ENCODE results near the gene MED25.

DNA sequence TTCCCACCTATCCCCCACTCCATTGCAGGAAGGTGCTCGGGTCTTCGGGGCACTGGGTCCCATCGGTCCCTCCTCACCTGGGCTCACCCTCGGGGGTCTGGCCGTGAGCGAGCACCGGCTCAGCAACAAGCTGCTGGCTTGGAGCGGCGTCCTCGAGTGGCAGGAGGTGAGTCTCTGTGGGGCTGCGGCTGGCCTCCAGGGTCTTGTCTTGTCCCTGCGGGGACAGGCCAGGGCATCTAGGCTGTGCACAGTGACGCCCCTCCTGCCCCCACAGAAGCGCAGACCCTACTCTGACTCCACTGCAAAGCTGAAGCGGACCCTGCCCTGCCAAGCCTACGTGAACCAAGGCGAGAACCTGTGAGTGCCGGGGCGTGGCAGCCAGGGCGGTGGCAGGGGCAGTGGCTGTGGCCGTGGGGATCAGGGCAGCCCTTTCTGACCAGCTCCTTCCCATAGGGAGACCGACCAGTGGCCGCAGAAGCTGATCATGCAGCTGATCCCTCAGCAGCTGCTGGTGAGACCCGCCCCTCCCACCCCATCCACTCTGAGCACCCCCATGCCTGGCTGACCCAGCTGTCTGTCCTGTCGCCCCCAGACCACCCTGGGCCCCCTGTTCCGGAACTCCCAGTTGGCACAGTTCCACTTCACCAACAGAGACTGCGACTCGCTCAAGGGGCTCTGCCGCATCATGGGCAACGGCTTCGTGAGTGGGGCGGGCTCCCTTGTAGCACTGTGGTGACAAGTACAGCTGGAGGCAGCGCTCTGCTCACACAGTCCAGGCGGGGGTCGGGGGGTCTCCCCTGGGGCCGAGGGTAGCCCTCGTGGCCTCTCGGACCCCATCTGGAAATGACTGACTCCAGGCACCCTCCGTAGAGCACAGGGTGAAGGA, 36.5 kb downstream of the MED25 start:
- TF ChIP-seq RARB (CRISPR knock-in tag; IDR thresholded peaks at IDR 0.05) (no peak), ZC3H10 (CRISPR knock-in tag; IDR thresholded peaks at IDR 0.05) (no peak), SNAI2 (CRISPR knock-in tag; IDR thresholded peaks at IDR 0.05) (no peak), CREB5 (CRISPR knock-in tag; IDR thresholded peaks at IDR 0.05; ENCODE audit: low read depth) (no peak), OSR1 (CRISPR knock-in tag; IDR thresholded peaks at IDR 0.05) (no peak), ZNF70 (CRISPR knock-in tag; IDR thresholded peaks at IDR 0.05) (no peak), PPARA (CRISPR knock-in tag; IDR thresholded peaks at IDR 0.05; ENCODE audit: borderline replicate concordance) (no peak), BACH2 (CRISPR knock-in tag; IDR thresholded peaks at IDR 0.05; ENCODE audit: borderline replicate concordance) (no peak), GLIS3 (CRISPR knock-in tag; IDR thresholded peaks at IDR 0.05) (no peak), TCF4 (CRISPR knock-in tag; IDR thresholded peaks at IDR 0.05; ENCODE audit: borderline replicate concordance) (no peak), CSDC2 (CRISPR knock-in tag; IDR thresholded peaks at IDR 0.05) (no peak), PATZ1 (CRISPR knock-in tag; IDR thresholded peaks at IDR 0.05; ENCODE audit: borderline replicate concordance) (no peak), ZFP30 (CRISPR knock-in tag; IDR thresholded peaks at IDR 0.05) (no peak)
- TF ChIP-seq, protein P1, sequence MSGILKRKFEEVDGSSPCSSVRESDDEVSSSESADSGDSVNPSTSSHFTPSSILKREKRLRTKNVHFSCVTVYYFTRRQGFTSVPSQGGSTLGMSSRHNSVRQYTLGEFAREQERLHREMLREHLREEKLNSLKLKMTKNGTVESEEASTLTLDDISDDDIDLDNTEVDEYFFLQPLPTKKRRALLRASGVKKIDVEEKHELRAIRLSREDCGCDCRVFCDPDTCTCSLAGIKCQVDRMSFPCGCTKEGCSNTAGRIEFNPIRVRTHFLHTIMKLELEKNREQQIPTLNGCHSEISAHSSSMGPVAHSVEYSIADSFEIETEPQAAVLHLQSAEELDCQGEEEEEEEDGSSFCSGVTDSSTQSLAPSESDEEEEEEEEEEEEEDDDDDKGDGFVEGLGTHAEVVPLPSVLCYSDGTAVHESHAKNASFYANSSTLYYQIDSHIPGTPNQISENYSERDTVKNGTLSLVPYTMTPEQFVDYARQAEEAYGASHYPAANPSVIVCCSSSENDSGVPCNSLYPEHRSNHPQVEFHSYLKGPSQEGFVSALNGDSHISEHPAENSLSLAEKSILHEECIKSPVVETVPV (CRISPR knock-in tag; IDR thresholded peaks at IDR 0.05) = no peak
